ENCODE measurements around the gene UGDH.
A peak's percentile ranks its signal among the peaks of the same experiment; 100 is the strongest.
"Not testable (repeated sequence)": the region's sequence is repeated elsewhere in the genome, so short reads cannot be mapped to it uniquely, and the experiment has no call there.

The UGDH gene

GRCh38 chr4:39484582-39485272 is 42.5 kb downstream of the UGDH start:
- Mint-ChIP-seq H3K4me3 (no peak overlapping the region), H3K27ac (no peak overlapping the region), H3K4me1 (no peaks in the 10 kb centered on the region), H3K27me3 (no peaks in the 10 kb centered on the region), H3K9me3 (peaks cover 0 to 7% of the 10 kb centered on the region in 2 donors)
- DNase-seq (no peak), ATAC-seq (no peak)

- DNase-seq (no peak), ATAC-seq (no peak)
- Mint-ChIP-seq H3K27ac (no peak overlapping the region), H3K4me1 (no peaks in the 10 kb centered on the region), H3K27me3 (no peaks in the 10 kb centered on the region), H3K4me3 (no peak overlapping the region), H3K9me3 (peaks cover 0 to 7% of the 10 kb centered on the region in 2 donors)
Observed at GRCh38 chr4:39480902-39481695, 46.1 kb downstream of the UGDH start.

DNA sequence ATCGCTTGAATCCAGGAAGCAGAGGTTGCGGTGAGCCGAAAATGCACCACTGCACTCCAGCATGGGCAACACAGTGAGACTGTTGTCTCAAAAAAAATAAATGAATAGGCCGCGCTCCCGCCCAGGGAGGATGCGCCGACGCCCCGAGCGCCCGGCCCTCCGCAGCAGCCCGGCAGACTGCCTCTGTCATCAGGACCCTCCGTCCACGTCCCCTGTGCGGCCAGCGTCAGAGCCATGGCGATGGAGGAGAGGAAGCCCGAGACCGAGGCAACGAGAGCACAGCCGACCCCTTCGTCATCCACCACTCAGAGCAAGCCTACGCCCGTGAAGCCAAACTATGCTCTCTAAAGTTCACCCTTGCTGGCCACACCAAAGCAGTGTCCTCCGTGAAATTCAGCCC is 47.0 kb downstream of the UGDH start:
- no peaks in the 10 kb centered on the region for H3K27me3 Mint-ChIP-seq
- H3K4me1 Mint-ChIP-seq, result no peaks in the 10 kb centered on the region
- no peak for DNase-seq
- no peak for ATAC-seq
- no peak overlapping the region for H3K27ac Mint-ChIP-seq
- H3K4me3 Mint-ChIP-seq, result no peak overlapping the region
- peaks cover 0 to 7% of the 10 kb centered on the region in 2 donors for H3K9me3 Mint-ChIP-seq

DNA sequence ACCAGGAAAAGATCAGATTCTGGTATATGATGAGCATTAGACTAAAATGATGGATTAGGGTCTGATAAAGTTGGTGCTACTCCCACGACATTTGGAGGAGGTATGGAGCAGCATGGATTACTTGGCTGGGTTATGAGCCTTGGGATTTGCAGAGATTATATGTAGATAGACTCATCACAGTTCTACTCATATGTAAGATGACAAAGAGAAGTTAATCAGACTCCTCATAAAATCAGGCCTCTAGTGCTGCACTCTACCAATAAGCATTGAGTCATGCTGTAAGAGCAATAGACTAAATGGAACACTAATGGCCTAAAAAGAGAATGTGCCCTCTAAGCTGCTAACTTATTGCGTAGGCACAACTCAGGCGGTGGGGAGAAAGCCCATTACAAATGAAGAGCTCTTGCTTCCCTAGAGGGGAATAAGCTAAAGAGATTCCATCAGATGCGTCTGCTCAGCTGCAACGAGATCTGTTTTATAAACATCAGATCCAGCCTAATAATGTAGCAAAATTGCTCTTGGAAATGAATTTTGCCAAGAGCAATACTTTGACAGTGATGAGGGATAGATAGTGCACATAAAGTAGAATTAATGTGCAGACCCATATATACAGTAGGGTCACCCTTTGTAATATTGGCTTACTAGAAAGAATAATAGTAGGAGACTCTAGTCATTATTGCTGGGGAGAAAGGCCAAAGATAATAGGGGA is 50.9 kb downstream of the UGDH start:
- Mint-ChIP-seq H3K27me3 (no peaks in the 10 kb centered on the region), H3K9me3 (no peaks in the 10 kb centered on the region), H3K4me1 (no peaks in the 10 kb centered on the region), H3K4me3 (no peak overlapping the region), H3K27ac (no peak overlapping the region)
- no peak for ATAC-seq
- no peak for DNase-seq

DNA sequence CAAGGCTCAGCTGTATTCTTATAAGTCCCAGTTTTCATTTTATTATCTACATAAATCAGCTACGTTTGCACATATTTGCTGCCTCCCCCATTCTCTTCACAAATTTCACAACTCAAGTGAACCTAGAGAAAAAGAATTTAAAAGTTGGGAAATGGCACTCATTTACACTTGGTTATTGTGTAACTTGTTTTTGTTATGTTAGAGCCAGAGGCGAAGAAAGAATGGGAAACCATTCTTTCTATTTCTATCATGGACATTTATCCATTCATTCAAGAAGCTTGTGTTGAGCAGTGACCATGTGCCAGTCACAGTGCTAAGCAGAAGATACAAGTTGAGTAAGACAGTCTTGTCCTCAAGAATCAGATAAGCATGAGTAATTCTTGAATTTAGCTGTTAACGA is 54.8 kb downstream of the UGDH start:
- Mint-ChIP-seq H3K27ac (no peak overlapping the region), H3K27me3 (no peaks in the 10 kb centered on the region), H3K4me1 (peaks cover 8% of the 10 kb centered on the region), H3K9me3 (no peaks in the 10 kb centered on the region), H3K4me3 (no peak overlapping the region)
- ATAC-seq (no peak), DNase-seq (no peak)

- no peak for DNase-seq
- Mint-ChIP-seq H3K9me3 (no peaks in the 10 kb centered on the region), H3K27me3 (no peaks in the 10 kb centered on the region), H3K4me3 (no peak overlapping the region), H3K27ac (no peak overlapping the region), H3K4me1 (peaks cover 8% of the 10 kb centered on the region)
- no peak for ATAC-seq
Observed at GRCh38 chr4:39470402-39470801, 56.8 kb downstream of the UGDH start.

GRCh38 chr4:39469429-39470077 is 57.7 kb downstream of the UGDH start:
- no peak overlapping the region for H3K4me3 Mint-ChIP-seq
- H3K4me1 Mint-ChIP-seq, result peaks cover 14% of the 10 kb centered on the region
- no peaks in the 10 kb centered on the region for H3K9me3 Mint-ChIP-seq
- peak overlapping the region in 1 of 2 donors; percentile 43 for H3K27ac Mint-ChIP-seq
- DNase-seq (no peak), ATAC-seq (peak; percentile 71)
- no peaks in the 10 kb centered on the region for H3K27me3 Mint-ChIP-seq

- Mint-ChIP-seq H3K27me3 (no peaks in the 10 kb centered on the region), H3K4me1 (peaks cover 17% of the 10 kb centered on the region), H3K9me3 (no peaks in the 10 kb centered on the region), H3K4me3 (no peak overlapping the region), H3K27ac (no peak overlapping the region)
- DNase-seq (no peak), ATAC-seq (no peak)
Observed at GRCh38 chr4:39467464-39467863, 59.8 kb downstream of the UGDH start.

DNA sequence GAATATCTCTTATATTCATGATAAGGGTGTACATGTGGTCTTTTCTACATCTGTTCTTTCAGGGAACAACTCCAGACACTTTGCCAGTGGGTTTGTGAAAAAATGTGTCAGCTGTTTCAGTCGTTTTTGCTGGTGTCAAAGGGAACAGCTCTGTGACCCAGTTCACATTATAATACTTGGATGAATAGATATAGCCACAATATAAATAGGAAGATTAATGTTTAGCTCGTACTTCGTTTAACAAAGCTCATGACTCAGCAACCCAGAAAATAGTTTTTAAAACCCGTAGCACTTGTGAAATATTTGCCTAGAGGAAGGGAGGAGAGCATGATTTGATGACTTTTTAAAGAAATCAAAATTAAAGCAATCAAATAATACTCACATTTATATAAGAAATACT is 60.5 kb downstream of the UGDH start:
- ATAC-seq, result no peak
- no peak overlapping the region for H3K27ac Mint-ChIP-seq
- H3K4me1 Mint-ChIP-seq, result peaks cover 17% of the 10 kb centered on the region
- no peaks in the 10 kb centered on the region for H3K9me3 Mint-ChIP-seq
- H3K4me3 Mint-ChIP-seq, result no peak overlapping the region
- no peak for DNase-seq
- no peaks in the 10 kb centered on the region for H3K27me3 Mint-ChIP-seq

DNA sequence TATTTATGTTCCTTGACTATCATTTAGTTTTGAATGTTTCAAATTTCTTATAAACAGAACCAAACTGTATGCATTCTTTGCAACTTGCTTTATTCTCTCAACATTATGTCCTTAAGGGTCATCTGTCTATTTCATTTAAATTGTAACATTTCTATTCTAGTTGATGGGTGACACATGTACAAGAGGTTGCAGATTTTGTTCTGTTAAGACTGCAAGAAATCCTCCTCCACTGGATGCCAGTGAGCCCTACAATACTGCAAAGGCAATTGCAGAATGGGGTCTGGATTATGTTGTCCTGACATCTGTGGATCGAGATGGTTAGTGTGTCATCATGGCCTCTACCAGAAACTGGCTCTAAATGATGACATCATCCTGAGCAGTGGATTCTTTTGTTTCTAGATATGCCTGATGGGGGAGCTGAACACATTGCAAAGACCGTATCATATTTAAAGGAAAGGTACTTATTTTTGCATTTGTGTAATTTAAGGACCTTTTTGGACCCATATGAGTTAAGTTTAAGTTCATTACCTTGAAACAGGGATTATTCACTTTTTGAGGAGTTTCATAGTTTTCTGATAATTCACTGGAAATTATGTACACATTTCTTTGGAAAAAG is 62.2 kb downstream of the UGDH start:
- Mint-ChIP-seq H3K9me3 (no peaks in the 10 kb centered on the region), H3K27ac (peak overlapping the region; percentile 49 to 67), H3K4me1 (peaks cover 31% of the 10 kb centered on the region), H3K27me3 (no peaks in the 10 kb centered on the region), H3K4me3 (no peak overlapping the region)
- ATAC-seq (peak; percentile 86), DNase-seq (peak in 1 of 2 donors; percentile 18)

GRCh38 chr4:39458505-39459300 is 68.5 kb downstream of the UGDH start, which contains the start of the genes LIAS and RPL9:
TSS of gene LIAS (plus strand) at chr4:39459056. CDS start at chr4:39459118, 62 bp downstream.
TSS of gene RPL9 (minus strand) at chr4:39458922. CDS start at chr4:39458439, 483 bp downstream.
- DNase-seq (peak; percentile 90 to 95), ATAC-seq (peak; percentile 91)
- Mint-ChIP-seq H3K4me1 (peaks cover 55% of the 10 kb centered on the region), H3K27ac (peak within 1 kb of the TSS; percentile 99 to 100), H3K9me3 (no peaks in the 10 kb centered on the region), H3K4me3 (peak within 1 kb of the TSS; percentile 95 to 99), H3K27me3 (no peaks in the 10 kb centered on the region)

- H3K4me1 Mint-ChIP-seq, result peaks cover 61% of the 10 kb centered on the region
- H3K4me3 Mint-ChIP-seq, result peak overlapping the region; percentile 95 to 99
- DNase-seq, H3K9me3 Mint-ChIP-seq, H3K27me3 Mint-ChIP-seq: not testable (repeated sequence)
- ATAC-seq, result peak; percentile 2
- peak overlapping the region; percentile 99 to 100 for H3K27ac Mint-ChIP-seq
Observed at GRCh38 chr4:39458161-39458504, 69.1 kb downstream of the UGDH start.

GRCh38 chr4:39456946-39457763 is 70.1 kb downstream of the UGDH start:
- DNase-seq (no peak), ATAC-seq (no peak)
- peaks cover 71% of the 10 kb centered on the region for H3K4me1 Mint-ChIP-seq
- no peaks in the 10 kb centered on the region for H3K27me3 Mint-ChIP-seq
- peak overlapping the region; percentile 99 to 100 for H3K27ac Mint-ChIP-seq
- H3K9me3 Mint-ChIP-seq, result no peaks in the 10 kb centered on the region
- H3K4me3 Mint-ChIP-seq, result peak overlapping the region; percentile 95 to 99

DNA sequence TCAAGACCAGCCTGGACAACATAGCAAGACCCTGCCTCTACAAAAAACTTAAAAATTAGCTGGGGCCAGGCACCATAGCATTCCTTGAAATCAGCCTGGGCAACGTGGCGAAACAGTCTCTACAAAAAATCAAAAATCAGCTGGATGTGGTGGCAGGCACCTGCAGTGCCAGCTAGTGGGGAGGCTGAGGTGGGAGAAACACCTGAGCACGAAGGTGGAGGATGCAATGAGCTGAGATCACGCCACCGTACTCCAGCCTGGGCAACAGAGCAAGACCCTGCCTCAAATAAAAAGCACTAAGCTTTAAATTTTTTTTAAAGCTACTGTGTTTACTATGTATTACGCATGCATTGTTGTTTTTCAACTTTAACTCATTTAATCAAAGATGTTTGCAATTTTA is 71.8 kb downstream of the UGDH start:
- Mint-ChIP-seq H3K4me3 (peak overlapping the region; percentile 67 to 71), H3K27me3 (no peaks in the 10 kb centered on the region), H3K4me1 (peaks cover 73% of the 10 kb centered on the region), H3K9me3 (no peaks in the 10 kb centered on the region), H3K27ac (peak overlapping the region in 1 of 2 donors; percentile 82)
- ATAC-seq, result no peak
- DNase-seq, result no peak

Data from stimulated activated naive CD8-positive, alpha-beta T cell treated with anti-CD3 and anti-CD28 coated beads, Interleukin-15, amount 100 ng/mL, for 72 hours (primary cell).